GM18951 (cell line): Measurements from ENCODE around the gene HNF1B.

ENCODE experiments used
- POLR2A ChIP-seq: IDR thresholded peaks from 4 replicates; pipeline ENCODE4 v1.6.1; 2011; ENCODE audit warnings: mild to moderate bottlenecking; ENCODE audit not compliant: insufficient read length, insufficient read depth; ENCODE audit errors: extremely low read depth
- in situ Hi-C: fragments of 300-500 bp; cut with MboI; formaldehyde crosslinking; loops from one replicate; pipeline ENCODE4 v1.12.0; 2022; ENCODE audit warnings: low sequenced_read_pairs, mixed read lengths, inconsistent platforms; ENCODE audit not compliant: unreplicated experiment

Gene HNF1B

GRCh38 chr17:37717627-37718323 is 27.1 kb downstream of the HNF1B start:
- no peak for TF ChIP-seq POLR2A
- in situ Hi-C loops = no loop called here

- no peak for TF ChIP-seq POLR2A
- in situ Hi-C loops = no loop called here
These were observed 30.0 kb downstream of the HNF1B start for GRCh38 chr17:37714897-37715296.

GRCh38 chr17:37713624-37714023 is 31.2 kb downstream of the HNF1B start:
- TF ChIP-seq POLR2A = peak; percentile 28
- in situ Hi-C loops = no loop called here

GRCh38 chr17:37713028-37713431 is 31.8 kb downstream of the HNF1B start:
- no peak for TF ChIP-seq POLR2A

DNA sequence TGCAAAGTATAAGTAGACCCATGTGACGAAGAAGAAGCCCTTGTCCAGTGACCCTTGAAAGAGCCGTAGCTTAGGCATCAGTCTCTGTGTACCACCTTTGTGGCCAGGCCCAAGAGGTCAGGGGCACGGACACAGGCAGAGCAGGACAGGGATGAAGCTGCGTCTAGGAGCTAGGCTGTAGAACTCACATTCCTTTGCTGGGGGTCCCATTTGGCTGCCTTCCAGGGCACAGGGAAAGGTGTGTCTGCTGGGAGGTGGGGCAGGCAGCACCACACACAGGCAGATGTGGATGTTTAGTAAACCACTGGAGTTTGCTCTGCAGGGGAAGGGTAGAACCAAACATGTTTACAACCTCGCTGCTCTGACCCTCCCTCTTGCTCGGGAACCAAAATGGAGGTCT is 33.7 kb downstream of the HNF1B start:
- TF ChIP-seq POLR2A = no peak
- in situ Hi-C loops = no loop called here

More at GRCh38 chr17:37713028-37713431, 31.8 kb downstream of the HNF1B start:
- in situ Hi-C loops = no loop called here

GRCh38 chr17:37710344-37710886 is 34.4 kb downstream of the HNF1B start:
- TF ChIP-seq POLR2A = no peak
- in situ Hi-C loops = no loop called here

GRCh38 chr17:37708616-37709212 is 36.1 kb downstream of the HNF1B start:
- in situ Hi-C loops = no loop called here
- TF ChIP-seq POLR2A = no peak

DNA sequence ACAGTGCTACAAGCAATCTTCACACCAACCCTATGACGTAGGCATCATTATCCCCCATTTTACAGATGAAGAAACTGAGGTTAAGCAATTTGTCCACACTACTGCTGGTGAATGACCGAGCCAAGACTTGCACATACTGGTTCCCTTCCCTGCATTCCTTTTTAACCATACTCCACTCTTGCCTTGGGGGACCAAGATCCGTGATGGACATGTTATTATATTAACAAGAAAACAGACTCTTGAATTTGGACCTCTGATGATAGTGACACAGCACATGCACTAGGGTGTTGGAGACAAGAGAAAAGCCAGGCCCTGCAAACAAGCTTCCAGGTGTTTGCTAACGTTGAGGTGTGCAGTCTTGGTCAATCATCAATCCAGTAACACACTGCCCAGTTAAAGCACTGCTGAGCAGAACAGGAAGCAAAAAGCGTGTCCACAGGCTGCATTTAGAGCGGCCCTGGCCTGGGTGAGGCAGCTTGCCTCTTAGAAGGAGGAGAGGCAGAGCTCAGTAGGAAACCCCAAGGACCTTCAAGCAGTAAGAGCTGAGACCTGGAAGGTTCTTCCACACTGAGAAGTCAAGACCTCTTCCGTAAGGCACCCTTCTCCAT is 36.7 kb downstream of the HNF1B start:
- TF ChIP-seq POLR2A = no peak
- in situ Hi-C loops = no loop called here

- in situ Hi-C loops = no loop called here
- no peak for TF ChIP-seq POLR2A
These were observed 38.4 kb downstream of the HNF1B start for GRCh38 chr17:37706446-37706845.

DNA sequence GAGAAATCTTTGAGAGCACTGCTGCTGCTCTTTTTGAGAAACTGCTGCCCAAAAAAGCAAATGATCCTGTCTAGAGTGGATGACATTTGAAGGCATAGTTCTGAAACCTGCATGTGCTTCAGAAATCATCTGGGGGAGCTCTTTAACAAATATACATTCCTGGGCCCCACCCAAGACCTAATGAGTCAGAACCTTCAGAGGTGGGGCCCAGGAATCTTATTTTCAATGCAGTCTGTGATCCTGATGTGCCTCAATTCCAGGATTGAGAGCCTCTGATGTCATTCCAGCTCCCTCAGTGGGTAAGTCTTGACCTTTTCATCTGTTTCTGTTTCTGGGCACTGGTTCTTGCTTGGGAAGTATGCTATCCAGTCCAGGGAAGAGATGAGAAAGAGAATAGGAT is 42.3 kb downstream of the HNF1B start:
- in situ Hi-C loops = no loop called here
- no peak for TF ChIP-seq POLR2A

GRCh38 chr17:37701496-37701898 is 43.4 kb downstream of the HNF1B start:
- no peak for TF ChIP-seq POLR2A
- in situ Hi-C loops = no loop called here

DNA sequence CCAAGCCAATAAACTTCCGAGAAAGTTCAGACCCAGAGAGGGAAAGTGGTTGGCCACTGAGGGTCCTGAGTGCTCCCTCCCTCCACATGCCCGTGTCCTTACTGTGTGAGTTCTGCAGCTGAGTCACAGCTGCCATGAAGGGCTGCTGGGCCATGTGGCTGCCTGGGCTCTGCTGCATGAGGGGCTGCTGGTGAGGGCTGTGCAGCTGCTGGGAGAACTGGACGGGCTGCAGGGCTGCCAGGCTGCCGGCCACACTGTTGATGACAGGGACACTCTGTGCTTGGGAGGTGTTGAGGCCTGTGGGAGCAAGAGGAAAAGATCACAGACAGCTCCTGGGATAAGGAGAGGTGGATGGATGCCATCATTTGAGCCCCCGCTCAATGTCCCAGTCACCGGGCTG is 44.0 kb downstream of the HNF1B start:
- in situ Hi-C loops = no loop called here
- TF ChIP-seq POLR2A = no peak

GRCh38 chr17:37699285-37699973 is 45.4 kb downstream of the HNF1B start:
- in situ Hi-C loops = no loop called here
- TF ChIP-seq POLR2A = no peak

GRCh38 chr17:37698911-37699255 is 46.0 kb downstream of the HNF1B start:
- TF ChIP-seq POLR2A = no peak

More at GRCh38 chr17:37698911-37699255, 46.0 kb downstream of the HNF1B start:
- in situ Hi-C loops = no loop called here
